Hypothalamus (tissue), 51 donors: Measurements from ENCODE around the gene LUZP1.
"Not testable (repeated sequence)": the region's sequence is repeated elsewhere in the genome, so short reads cannot be mapped to it uniquely, and the experiment has no call there.

Source experiments
- DNase-seq, 51 donors: peaks; one replicate each; lab custom pipeline; 2025; lab: John Stamatoyannopoulos, UW

LUZP1 gene

DNA sequence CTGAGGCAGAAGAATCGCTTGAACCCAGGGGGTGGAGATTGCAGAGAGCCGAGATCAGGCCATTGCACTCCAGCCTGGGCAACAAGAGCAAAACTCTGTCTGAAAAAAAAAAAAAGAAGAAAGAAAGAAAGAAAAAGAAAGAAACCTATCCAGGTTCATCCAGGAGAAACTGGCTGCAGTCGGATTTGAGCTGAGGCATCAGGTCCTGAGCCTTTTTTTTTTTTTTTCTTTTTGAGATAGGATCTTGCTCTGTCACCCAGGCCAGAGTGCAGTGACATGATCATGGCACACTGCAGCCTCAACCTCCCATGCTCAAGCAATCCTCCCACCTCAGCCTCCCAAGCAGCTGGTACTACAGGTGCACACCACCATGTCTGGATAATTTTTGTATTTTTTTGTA lies 22.5 kb upstream of the LUZP1 start:
- DNase-seq, result no peak

DNA sequence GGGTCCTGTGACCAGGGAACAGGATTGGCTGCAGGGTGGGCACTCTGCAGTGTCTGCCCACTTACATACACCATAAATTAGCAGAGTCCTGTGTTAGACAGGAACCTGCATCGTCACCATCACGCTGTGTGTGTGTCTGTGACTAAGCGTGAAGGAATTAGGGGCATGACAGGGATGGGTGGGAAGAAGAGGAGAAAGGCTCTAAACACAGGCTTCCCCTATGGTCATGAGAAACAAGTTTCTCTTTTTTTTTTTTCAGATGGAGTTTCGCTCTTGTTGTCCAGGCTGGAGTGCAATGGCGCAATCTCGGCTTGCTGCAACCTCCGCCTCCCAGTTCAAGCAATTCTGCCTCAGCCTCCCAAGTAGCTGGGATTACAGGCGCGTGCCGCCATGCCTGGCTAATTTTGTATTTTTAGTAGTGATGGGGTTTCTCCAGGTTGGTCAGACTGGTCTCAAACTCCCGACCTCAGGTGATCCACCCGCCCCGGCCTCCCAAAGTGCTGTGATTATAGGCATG lies 20.3 kb upstream of the LUZP1 start:
- DNase-seq, result not testable (repeated sequence)

DNA sequence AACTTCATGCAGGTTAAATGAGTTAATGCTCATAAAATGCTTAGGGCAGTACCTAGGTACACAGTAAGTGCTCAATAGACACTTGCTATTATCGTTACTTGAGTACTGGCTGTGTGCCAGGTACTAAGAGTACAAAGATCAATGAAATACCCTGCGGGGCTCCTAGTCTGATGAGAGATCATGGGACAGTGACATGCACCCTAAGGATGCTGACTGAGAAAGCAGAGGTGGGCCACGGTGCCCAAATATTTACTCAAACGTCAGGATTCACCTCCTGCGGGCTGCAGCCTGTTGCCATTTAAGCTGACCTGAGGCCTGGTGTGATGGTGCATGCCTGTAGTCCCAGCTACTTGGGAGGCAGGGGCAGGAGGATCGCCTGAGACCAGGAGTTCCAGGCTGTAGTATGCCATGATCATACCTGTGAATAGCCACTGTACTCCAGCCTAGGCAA lies 19.8 kb upstream of the LUZP1 start:
- no peak for DNase-seq

DNA sequence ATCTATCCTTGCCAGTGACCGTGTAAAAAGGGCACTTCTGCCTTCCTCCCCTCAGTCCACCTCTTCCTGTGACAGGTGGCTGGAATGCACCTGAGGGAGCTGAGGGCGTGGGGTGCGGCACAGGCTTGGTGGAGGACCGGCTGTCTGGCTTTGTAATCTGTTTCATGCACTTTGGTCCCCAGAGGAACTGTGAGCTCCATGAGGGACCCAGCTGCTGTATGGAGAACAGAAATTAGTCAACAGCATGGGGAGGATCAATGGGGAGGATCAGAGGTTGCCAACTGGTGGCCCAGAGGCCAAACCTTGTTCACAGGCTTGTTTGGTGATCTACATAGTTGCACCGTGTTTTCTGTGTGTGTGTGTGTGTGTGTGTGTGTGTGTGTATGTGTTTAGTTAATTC lies 19.0 kb upstream of the LUZP1 start:
- no peak for DNase-seq

DNA sequence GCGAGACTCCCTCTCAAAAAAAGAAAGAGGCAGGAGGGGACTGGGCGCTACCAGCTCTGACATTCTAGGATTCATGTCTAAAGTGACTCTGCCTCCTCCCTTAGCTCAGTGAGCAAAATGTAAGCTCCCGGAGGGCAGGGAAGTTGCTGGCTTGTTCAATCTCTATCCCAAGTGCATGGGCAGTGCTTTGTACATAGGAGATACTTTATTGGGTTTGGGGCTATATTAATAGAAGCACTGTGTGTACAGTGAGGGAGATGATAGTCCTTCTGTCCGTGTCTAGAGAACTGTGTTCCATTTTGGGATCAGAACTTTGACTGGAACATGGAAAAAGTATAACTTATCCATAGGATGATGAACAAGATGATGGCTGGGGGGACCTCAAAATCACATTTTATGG lies 16.7 kb upstream of the LUZP1 start:
- DNase-seq, result no peak

DNA sequence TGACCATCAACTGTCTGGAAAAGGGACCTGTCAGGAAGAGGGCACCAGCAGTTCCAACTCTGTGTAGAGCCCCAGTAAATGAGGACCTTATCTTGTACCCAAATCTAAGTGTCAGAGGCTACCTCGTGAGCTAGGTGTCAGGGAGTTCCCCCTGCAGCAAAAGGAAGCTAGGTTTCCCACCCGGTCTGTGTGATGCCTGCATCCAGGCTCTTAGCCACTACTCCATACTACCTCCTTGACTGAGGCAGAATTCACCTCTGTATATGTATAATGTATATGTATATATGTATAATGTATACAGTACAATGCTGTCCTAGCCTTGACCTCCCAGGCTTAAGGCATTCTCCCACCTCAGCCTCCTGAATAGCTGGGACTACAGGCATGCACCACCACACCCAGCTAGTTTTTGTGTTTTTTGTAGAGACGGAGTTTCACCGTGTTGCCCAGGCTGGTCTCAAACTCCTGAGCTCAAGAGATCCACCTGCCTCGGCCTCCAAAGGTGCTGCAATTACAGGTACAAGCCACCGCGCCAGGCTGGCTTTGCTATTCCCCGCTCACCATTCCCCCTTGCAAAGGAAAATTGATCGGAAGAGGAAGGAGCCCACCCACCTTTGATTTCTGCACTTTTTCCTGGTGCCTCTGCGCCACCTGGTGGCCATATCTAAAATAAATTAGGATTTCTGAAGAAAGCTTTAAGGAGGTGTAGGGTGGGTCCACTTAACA lies 15.7 kb upstream of the LUZP1 start:
- DNase-seq, result peak in 14 of 51 donors; percentile 1 to 30 (median 11)

DNA sequence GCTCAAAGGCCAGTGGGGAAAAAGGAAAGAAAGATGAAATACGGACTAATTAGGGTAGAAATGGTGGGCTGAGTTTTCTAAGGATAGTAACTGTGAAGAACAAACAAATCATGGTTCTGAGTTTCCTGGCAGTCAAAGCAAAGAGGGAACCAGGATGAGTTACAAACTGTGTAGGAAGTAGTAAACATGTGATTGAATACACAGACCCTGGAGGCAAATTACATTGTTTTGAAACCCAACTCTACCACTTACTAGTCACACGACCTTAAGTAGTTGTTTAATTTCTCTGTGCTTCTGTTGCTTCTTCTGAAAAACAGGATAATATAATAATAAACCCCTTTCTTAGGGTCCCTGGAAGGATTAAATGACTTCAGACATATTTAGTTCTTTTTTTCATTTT lies 11.2 kb upstream of the LUZP1 start:
- no peak for DNase-seq

DNA sequence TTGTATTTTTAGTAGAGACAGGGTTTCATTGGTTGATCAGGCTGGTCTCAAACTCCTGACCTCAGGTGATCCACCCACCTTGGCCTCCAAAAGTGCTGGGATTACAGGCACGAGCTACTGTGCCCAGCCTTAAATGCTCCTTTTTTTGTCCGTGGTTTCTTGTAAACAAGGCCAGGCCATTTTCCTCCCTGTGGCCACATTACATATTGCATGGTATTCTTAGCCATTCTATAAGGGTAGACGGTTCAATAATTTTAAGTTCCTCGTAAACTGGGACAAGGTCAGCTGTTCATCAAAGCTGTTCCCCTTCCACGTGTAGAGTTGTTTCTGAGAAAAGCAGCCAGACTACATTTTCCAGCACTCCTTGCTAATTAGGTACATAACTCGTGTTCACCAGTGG lies 10.3 kb upstream of the LUZP1 start:
- no peak for DNase-seq

DNA sequence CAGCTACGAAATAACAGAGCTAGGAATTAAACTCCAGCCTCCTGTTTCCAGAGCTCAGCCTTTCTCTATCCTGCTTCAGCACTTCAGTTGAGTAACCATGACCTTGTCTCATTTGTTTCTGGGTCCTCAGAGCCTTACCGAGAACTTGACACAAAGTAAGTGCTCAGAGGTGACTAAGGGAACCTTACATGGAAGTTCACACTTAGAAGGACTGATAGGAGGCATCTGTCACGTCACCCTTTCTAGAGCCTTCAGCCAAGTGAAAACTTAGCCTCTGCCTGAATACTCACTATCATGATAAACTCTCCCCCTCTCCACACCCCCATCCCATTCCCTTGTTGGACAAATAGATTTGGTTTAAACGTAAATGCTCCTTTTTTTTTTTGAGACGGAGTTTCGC lies 9.8 kb upstream of the LUZP1 start:
- DNase-seq, result no peak

DNA sequence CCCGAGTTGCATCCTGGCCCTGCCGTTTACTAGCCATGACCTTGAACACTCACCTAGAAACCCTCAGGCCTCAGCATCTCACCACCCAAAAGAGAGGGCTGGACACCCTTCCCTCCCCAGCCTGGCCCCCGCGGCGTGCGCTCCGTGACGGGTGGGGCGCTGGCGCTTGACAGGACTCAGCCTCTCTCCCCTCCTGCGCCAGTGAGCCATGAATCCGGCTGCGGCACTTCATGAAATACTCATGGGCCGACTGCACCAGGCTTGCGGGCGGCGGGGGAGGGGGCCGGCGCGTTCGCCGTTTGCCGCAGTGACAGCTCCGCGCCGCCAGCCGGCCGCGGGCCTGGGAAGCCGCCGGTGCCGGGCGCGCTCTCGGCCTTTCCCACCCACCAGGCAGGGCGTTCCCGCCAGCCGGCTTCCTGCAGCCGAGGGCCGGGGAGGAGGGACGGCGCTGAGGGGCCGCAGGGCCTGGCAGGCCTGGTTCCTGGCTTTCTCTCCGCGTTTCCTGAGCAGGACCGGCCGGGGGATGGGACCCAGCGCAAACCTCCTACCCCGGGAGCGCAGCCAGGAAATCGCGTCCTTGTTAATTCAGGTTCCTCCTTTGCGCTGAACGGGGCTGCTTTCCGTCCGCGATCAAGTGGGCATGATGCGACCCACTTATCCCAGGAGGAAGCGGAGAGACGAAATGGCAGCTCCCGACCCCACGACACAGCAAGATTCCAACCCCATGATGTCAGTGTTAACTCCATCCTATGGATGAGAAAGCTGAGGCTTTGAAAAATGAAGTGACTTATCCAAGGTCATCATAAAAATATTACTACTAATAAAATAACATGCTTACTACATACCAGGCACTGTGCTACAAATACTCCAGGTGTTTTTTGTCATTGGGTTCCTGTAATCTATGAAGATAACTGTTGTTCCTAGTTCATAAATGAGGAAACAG lies 9.1 kb upstream of the LUZP1 start:
- DNase-seq, result peak in 41 of 51 donors; percentile 16 to 89 (median 56)

DNA sequence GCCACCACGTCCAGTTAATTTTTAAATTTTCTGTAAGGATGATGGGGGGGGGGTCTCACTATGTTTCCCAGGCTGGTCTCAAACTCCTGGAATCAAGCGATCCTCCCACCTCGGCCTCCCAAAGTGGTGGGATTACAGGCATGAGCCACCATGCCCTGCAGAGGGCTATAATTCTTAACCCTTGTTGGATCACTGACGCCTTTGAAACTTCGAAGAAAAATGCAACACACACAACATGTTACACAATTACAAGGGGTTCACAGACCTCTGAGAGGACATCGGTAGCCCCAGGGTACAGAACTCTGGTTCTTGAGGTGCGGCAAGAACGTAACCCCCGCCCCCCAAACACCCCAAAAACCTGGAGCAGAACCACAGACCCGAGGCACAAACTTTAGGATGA lies 8.4 kb upstream of the LUZP1 start:
- DNase-seq, result no peak

DNA sequence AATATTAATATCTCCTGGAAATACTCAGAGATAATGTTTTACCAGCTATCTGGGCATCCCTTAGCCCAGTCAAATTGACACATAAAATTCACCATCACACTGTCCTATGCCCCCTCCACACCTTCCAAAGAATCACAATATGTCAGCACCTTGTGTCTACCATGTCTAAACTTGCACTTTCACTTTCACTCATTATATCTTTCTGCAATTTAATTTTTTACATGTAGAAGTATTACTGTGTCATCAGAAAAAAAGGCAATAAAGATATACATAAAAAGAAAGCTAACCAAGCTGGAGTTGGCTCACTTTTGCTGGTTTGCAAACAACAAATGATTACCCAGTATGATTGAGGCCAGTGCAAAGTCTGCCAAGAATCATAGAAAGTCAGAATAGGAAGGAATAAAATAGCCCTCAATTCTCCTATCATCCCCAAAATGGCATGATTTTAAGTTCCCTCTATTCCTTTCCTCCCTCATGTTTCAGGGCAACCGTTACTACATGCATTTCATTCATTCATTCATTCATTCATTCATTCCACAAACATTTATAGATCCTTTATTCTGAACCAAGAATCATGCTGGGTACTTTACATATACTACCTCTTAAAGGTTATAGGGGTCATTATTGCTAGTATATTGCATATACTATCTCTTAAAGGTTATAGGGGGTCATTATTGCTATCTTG lies 5.9 kb upstream of the LUZP1 start:
- no peak for DNase-seq

DNA sequence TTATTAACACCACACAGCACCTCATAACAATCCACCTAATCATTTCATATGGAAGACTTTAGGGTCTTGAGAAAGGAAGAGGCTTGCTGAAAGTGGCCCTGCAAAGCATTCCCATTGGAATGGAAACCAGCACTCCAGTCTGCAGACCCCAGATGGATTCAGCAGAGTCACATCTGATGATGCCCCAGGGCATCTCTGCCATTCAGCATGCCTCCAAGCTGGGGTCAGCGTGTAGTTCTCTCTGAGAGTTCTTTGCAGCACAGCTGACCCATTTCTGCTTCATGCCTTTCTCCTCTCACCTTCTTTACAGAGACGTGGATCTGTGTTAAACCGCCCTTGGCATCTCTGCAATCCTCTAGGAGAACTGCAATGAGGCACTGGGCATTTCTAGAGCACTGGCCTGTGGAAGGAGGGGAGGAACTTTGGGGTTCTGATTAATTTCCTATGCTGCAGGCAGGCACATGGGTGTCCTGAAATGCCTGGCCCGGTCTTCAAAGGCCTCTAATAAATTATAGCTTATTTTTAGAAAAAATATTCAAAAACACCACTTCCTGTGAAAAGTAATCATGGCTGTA lies 2.6 kb upstream of the LUZP1 start:
- DNase-seq, result no peak

DNA sequence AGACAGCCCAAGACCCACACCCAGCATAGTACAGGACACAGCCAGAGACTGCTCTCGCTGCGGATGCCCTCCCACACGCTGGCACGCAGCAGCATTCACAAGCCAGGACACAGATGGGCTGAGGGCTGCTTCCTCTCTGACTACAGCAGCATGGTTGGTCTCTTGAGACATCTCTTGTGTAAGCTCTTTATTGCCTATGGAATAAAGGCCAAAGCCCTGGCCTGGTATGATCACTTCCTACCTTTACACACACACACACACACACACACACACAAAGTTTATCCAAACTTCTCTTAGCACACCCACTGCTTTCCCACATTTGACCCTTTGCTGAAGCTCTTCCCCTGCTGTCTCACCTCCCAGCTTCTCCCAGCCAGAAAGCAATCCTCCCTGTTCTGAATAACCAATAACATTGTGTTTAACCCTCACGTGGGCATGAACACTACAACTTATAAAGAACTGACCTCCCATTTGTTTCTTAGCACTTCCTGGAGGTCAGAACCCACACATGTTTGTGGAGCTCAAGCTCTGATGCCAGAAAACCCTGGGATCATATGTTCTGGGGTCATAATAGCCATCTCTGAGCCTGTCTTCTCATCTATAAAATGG lies 1.2 kb upstream of the LUZP1 start:
- peak in 22 of 51 donors; percentile 3 to 67 (median 20) for DNase-seq

DNA sequence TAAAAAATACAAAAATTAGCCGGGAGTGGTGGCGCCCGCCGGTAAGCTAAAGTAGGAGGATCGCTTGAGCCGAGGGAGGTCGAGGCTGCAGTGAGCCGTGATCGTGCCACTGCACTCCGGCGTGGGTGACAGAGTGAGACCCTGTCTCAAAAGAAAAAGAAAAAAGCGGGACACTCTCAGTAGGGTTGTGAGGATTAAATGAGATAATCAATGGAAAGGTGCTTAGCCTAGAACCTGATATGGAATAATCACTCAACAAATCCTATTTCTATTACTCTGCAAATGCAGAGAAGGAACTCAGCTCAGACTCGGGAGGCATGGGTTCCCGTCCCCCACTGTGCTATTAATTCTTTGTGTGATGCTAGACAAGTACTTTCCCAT lies 529 bp upstream of the LUZP1 start:
- no peak for DNase-seq

DNA sequence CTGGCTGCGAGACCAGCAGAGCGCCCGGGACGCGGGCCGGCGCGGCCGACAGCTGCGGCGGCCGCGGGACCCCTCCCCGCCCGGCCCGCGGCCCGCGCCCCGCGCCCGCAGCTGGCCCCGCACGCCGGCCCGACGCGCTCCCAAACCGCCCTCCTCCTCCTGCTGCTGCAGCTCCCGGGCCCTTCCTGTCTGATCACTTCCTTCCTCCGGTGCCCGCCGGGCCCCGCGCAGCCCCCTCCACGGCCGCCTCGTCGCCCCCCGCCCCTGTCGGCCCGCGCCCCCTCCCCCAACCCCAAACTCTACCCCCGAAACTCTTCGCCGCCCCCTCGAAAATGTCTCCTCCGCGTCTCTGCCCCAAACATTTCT lies 594 bp downstream of the LUZP1 start:
- peak in 10 of 51 donors; percentile 8 to 50 (median 31) for DNase-seq

DNA sequence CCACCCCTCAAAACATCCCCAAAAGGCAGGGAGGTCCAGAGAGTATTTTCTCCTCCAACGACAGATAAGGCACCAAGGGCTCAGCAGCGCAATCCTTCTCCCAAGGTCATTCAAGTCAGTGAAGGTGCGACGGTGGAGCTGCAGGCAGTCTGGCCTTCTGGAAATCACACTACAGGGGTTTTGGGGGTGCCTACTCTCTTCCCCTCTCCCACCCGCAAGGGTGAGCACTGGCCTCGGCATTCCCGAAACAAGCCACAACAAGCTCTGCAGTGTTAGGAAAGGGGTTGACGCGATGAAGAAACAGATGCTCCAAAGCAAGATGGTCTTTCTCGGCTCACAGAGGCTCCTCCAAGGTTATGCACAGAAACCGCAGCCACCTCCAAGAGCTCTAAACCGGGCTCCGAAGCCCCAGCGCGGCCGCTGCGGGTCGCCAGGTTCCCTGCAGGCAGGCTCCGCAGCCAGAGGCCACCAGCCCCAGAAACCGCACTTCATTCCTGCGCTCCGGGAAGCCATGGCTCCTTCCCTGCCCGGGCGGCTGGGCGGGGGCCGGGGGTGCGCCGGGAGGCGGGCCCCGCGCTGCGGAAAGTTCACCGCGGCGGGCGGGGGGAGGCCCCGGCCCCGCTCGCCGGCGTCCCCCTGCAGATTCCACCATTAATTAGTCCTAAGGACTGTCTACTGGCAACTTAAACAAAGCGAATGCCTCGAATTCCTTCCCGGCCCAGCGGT lies 1.1 kb downstream of the LUZP1 start:
- DNase-seq, result peak in 34 of 51 donors; percentile 6 to 59 (median 28)

DNA sequence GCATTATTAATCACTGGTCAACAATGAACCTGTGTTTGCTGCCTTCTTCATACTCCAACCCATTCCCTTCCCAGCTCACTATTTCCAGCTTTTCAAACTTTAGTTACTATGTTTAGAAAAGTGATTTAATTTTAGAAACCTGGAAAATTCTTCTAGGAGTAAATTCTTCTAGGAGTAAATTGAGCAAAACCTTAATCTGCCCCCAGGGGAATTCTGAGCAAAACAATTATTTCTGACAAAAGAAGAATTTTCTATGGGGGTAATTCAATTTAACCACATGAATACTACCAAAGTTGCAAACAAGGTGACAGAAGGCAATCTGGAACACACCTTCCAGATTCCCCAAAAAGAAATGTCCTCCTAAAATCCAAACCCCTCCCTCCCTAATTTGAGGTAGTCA lies 1.8 kb downstream of the LUZP1 start:
- DNase-seq, result no peak

DNA sequence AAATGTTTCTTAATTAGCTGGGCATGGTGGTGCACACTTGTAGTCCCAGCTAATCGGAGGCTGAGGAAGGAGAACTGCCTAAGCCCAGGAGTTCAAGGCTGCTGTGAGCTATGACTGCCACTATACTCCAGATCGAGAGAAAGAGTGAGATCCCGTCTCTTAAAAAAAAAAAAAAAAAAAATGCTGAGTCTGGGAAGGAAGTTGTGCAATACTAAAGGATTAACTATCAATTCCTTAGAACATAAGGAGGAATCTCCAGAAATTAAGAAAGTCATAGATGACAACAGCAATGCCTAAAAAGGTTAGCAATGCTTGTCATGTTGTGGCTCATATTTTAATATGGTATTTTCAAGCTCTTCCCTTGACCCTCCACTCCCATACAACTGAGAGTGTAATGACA lies 5.3 kb downstream of the LUZP1 start:
- DNase-seq, result no peak
